Mesenchymal stem cell (in vitro differentiated cells and primary cell): ENCODE results near the gene GPR3.

Experiments
- DNase-seq: peaks from one replicate; pipeline ENCODE4 v3.0.0-alpha.2; 2013
- H2AFZ ChIP-seq: one replicate; pipeline ENCODE4 v1.6.1; 2013; ENCODE audit warnings: low read depth, mild to moderate bottlenecking, control low read depth, inconsistent platforms, low read length, moderate library complexity
- H2AK5ac ChIP-seq: 2 replicates; pipeline ENCODE4 v1.6.1; 2013; ENCODE audit warnings: low read length, moderate library complexity, mild to moderate bottlenecking, inconsistent platforms; ENCODE audit not compliant: severe bottlenecking
- H2BK120ac ChIP-seq: one replicate; pipeline ENCODE4 v1.6.1; 2013; ENCODE audit warnings: low read depth, mild to moderate bottlenecking, inconsistent platforms, low read length, moderate library complexity
- H2BK12ac ChIP-seq, 2 experiments: one replicate each; pipeline ENCODE4 v1.6.1; 2013; ENCODE audit warnings: inconsistent platforms in 2 of 2, low read length in 2 of 2, mild to moderate bottlenecking in 2 of 2, moderate library complexity in 2 of 2, control low read depth in 1 of 2
- H2BK15ac ChIP-seq: one replicate; pipeline ENCODE4 v1.6.1; 2013; ENCODE audit warnings: mild to moderate bottlenecking, low read depth, inconsistent platforms; ENCODE audit not compliant: poor library complexity, severe bottlenecking
- H2BK5ac ChIP-seq: 2 replicates; pipeline ENCODE4 v1.6.1; 2013; ENCODE audit warnings: low read depth, mild to moderate bottlenecking, low read length, control low read depth, inconsistent platforms; ENCODE audit not compliant: poor library complexity, severe bottlenecking
- H3K14ac ChIP-seq, 2 experiments: one replicate each; pipeline ENCODE4 v1.6.1; 2013; ENCODE audit warnings: inconsistent platforms in 2 of 2, low read length in 2 of 2, control low read depth in 1 of 2, mild to moderate bottlenecking in 1 of 2, moderate library complexity in 1 of 2
- H3K18ac ChIP-seq, 2 experiments: one replicate each; pipeline ENCODE4 v1.6.1; 2013; ENCODE audit warnings: inconsistent platforms in 2 of 2, low read length in 2 of 2, control low read depth in 1 of 2, low read depth in 1 of 2, mild to moderate bottlenecking in 1 of 2
- H3K23ac ChIP-seq, 2 experiments: one replicate each; pipeline ENCODE4 v1.6.1; 2013; ENCODE audit warnings: inconsistent platforms in 2 of 2, low read length in 2 of 2, mild to moderate bottlenecking in 2 of 2, moderate library complexity in 2 of 2, control low read depth in 1 of 2
- H3K27ac ChIP-seq: 2 replicates; pipeline ENCODE4 v1.5.1; 2013; ENCODE audit warnings: mild to moderate bottlenecking, moderate library complexity, low read length, control low read depth, inconsistent platforms; ENCODE audit not compliant: poor library complexity, severe bottlenecking
- H3K27me3 ChIP-seq, 2 experiments: 2 replicates each; pipeline versions ENCODE4 v1.6.1 to v1.7.0; 2013; ENCODE audit warnings: low read length in 2 of 2, mild to moderate bottlenecking in 2 of 2, moderate library complexity in 2 of 2, control low read depth in 1 of 2, inconsistent platforms in 1 of 2; ENCODE audit not compliant: control insufficient read depth in 1 of 2, insufficient read depth in 1 of 2
- H3K36me3 ChIP-seq, 2 experiments: 2 replicates each; pipeline versions ENCODE4 v1.6.1 to v1.7.0; 2013; ENCODE audit warnings: low read length in 2 of 2, control low read depth in 1 of 2, inconsistent platforms in 1 of 2, low read depth in 1 of 2, mild to moderate bottlenecking in 1 of 2; ENCODE audit not compliant: insufficient read depth in 2 of 2, control insufficient read depth in 1 of 2
- H3K4ac ChIP-seq, 2 experiments: one replicate each; pipeline ENCODE4 v1.6.1; 2013; ENCODE audit warnings: inconsistent platforms in 2 of 2, low read length in 2 of 2, mild to moderate bottlenecking in 2 of 2, moderate library complexity in 2 of 2, control low read depth in 1 of 2, low read depth in 1 of 2
- H3K4me1 ChIP-seq: 2 replicates; pipeline ENCODE4 v1.6.1; 2013; ENCODE audit warnings: low read depth, low read length, control low read depth; ENCODE audit not compliant: control insufficient read depth, insufficient read depth
- H3K4me2 ChIP-seq: 2 replicates; pipeline ENCODE4 v1.6.1; 2013; ENCODE audit warnings: low read length, mild to moderate bottlenecking, inconsistent platforms; ENCODE audit not compliant: poor library complexity, severe bottlenecking
- H3K4me3 ChIP-seq, 2 experiments: 2 replicates each; pipeline versions ENCODE4 v1.5.1 to v1.7.0; 2013; ENCODE audit warnings: low read length in 2 of 2, mild to moderate bottlenecking in 2 of 2, control low read depth in 1 of 2, low read depth in 1 of 2; ENCODE audit not compliant: insufficient read depth in 1 of 2
- H3K79me1 ChIP-seq: replicated peaks from 2 replicates; pipeline ENCODE4 v1.6.1; 2013; ENCODE audit warnings: mild to moderate bottlenecking, control low read depth, low read length, inconsistent platforms; ENCODE audit not compliant: poor library complexity, severe bottlenecking
- H3K9ac ChIP-seq: 2 replicates; pipeline ENCODE4 v1.7.0; 2013; ENCODE audit warnings: mild to moderate bottlenecking, low read length, moderate library complexity
- H3K9me3 ChIP-seq: 2 replicates; pipeline ENCODE4 v1.7.0; 2013; ENCODE audit warnings: mild to moderate bottlenecking, low read length; ENCODE audit not compliant: control insufficient read depth
- H4K8ac ChIP-seq: one replicate; pipeline ENCODE4 v1.6.1; 2013; ENCODE audit warnings: inconsistent platforms, mild to moderate bottlenecking, low read length, moderate library complexity
- H4K91ac ChIP-seq: one replicate; pipeline ENCODE4 v1.6.1; 2013; ENCODE audit warnings: mild to moderate bottlenecking, low read length, inconsistent platforms
- WGBS: methylation state at CpG from one replicate; pipeline ENCODE4 v1.1.7; 2013; ENCODE audit warnings: mixed read lengths; 5-methylcytosine and 5-hydroxymethylcytosine counted together

GPR3 gene

DNA sequence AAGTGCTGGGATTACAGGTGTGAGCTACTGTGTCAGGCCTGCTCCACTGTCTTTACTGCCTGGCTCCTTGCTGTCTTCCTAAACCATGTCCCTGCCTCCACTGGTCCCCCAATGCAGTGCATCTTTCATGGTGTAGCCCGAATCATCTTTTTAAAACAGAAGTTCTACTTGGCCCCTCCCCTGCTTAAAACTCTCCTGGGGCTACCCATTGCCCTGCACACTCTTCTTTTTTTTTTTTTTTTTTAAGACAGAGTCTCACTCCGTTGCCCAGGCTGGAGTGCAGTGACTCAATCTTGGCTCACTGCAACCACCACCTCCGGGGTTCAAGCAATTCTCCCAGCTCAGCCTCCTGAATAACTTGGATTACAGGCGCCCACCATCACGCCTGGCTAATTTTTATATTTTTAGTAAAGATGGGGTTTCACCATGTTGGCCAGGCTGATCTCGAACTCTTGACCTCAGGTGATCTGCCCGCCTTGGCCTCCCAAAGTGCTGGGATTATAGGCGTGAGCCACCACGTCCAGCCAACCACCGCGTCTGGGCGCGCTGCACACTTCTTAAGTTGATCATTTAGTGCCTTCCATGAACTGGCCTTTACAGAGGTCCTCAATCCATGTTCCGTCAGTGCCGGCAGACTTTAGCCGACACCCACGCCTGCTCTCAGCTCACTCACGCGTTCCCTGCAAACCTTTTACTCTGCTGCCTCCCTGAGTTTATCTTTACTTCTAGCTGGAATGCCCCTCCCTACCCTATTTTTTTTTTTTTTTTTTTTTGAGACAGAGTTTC is 20.2 kb upstream of the GPR3 start:
- H3K27me3 ChIP-seq, result peaks cover 0 to 12% of the 10 kb centered on the region in 2 experiments
- no peak overlapping the region for H3K27ac ChIP-seq
- H2BK12ac ChIP-seq, result no peak overlapping the region
- whole genome bisulfite sequencing, result 89% methylated on average over 19 of the region's 19 CpGs
- no peak overlapping the region for H3K4me2 ChIP-seq
- H2BK5ac ChIP-seq, result no peak overlapping the region
- no peaks in the 10 kb centered on the region for H3K79me1 ChIP-seq
- H3K4me3 ChIP-seq, result no peak overlapping the region
- DNase-seq, result no peak
- H2AK5ac ChIP-seq, result no peak overlapping the region
- H3K36me3 ChIP-seq, result no peaks in the 10 kb centered on the region
- peaks cover under 1% of the 10 kb centered on the region for H3K4me1 ChIP-seq
- H2BK15ac ChIP-seq, result no peak overlapping the region
- no peak overlapping the region for H3K14ac ChIP-seq
- no peak overlapping the region for H4K91ac ChIP-seq
- H3K23ac ChIP-seq, result no peak overlapping the region
- H4K8ac ChIP-seq, result no peak overlapping the region
- no peak overlapping the region for H3K18ac ChIP-seq
- no peak overlapping the region for H3K4ac ChIP-seq
- H2AFZ ChIP-seq, result no peak overlapping the region
- no peaks in the 10 kb centered on the region for H3K9me3 ChIP-seq
- H3K9ac ChIP-seq, result no peak overlapping the region
- H2BK120ac ChIP-seq, result no peak overlapping the region

DNA sequence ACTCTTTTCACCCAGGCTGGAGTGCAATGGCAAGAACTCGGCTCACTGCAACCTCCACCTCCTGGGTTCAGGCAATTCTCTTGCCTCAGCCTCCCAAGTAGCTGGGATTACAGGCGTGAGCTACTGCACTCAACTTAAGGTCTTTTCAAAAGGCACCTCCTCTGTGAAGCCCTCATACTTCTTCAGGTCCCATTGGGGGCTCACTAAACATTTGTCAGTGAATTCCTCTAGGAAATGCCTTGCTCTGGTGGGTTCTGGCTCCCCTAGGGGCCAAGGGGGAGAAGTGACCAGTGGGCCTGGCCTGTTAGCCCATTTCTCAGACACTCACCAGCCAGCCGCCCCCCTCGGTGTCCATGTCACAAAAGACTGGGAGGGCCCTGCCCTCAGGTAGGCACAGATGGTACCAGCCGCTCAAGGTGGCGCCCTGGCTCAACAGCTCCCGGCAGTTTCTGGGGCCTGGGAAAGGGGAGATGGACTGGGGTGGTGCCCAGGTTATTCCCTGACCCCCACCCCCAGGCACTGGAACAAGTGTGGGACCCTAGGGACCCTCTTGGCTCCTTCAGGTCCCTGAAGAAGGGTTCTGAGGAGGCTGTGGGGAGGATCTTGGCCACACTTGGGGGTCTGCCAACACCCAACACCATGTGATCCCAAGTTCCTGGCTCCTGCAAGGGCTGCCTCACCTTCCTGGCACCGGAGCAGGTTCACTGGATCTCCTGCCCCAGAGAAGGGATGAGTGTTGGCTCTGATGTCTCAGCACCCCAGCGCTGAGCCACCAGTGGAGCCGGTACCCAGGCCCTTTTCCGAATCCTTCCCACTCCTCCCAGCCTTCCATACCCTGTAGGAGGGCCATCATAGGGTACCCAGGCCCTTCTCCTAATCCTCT is 19.4 kb upstream of the GPR3 start:
- no peak overlapping the region for H3K23ac ChIP-seq
- H3K18ac ChIP-seq, result no peak overlapping the region
- no peak overlapping the region for H2BK5ac ChIP-seq
- no peak overlapping the region for H2BK120ac ChIP-seq
- H3K36me3 ChIP-seq, result no peaks in the 10 kb centered on the region
- no peak overlapping the region for H3K14ac ChIP-seq
- no peak overlapping the region for H3K27ac ChIP-seq
- no peak overlapping the region for H2BK15ac ChIP-seq
- DNase-seq, result no peak
- no peaks in the 10 kb centered on the region for H3K9me3 ChIP-seq
- no peaks in the 10 kb centered on the region for H3K79me1 ChIP-seq
- H2BK12ac ChIP-seq, result no peak overlapping the region
- no peak overlapping the region for H3K4me2 ChIP-seq
- H2AFZ ChIP-seq, result no peak overlapping the region
- no peak overlapping the region for H2AK5ac ChIP-seq
- H3K4me3 ChIP-seq, result no peak overlapping the region
- WGBS, result 75% methylated on average over 11 of the region's 11 CpGs
- H3K4me1 ChIP-seq, result peaks cover under 1% of the 10 kb centered on the region
- H3K4ac ChIP-seq, result no peak overlapping the region
- H4K91ac ChIP-seq, result no peak overlapping the region
- H3K27me3 ChIP-seq, result peaks cover 0 to 12% of the 10 kb centered on the region in 2 experiments
- no peak overlapping the region for H3K9ac ChIP-seq
- H4K8ac ChIP-seq, result no peak overlapping the region

DNA sequence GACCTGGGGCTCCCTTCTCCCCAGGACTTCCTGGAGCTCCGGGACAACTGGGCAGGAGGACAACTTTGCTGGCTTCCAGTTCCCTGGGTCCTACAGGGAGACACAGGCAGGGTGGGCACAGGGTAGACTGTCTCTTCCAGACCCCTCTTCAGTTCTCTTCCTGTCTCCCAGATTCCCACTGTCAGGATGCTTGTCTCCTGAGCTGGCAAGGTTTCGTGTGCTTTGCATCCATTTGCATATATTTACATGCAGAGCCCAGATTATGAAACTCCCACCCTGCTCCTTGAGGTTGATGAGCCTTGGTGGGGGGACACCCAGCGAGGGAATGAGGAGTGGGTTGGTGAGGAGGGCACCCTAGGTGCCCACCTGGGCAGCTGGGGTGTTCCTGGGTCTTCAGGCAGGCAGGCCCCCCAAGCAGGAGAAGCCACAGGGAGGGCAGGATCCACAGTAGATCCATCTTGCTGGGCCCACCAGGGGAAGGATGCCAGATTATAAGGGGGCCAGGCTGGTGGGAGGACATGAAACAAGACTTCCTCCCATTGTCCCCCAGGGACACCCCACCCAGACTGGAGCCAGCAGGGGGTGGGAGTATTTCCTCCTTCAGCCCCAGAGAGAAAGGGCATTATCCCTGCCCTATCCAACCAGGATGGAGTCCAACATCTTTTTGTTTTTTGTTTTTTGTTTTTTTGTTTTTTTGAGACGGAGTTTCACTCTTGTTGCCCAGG is 17.9 kb upstream of the GPR3 start, which contains the start of gene FCN3:
FCN3 (minus strand) TSS at position 463 of the 725 bp plus-strand sequence; CDS start at position 457, 6 bp downstream.
- Histone ChIP-seq H4K91ac (no peak within 1 kb of the TSS), H3K9ac (no peak within 1 kb of the TSS), H3K27me3 (peaks cover 2 to 12% of the 10 kb centered on the region in 2 experiments), H3K9me3 (no peaks in the 10 kb centered on the region), H2AFZ (no peak within 1 kb of the TSS), H3K79me1 (no peaks in the 10 kb centered on the region), H3K23ac (no peak within 1 kb of the TSS), H2AK5ac (no peak within 1 kb of the TSS), H2BK15ac (no peak within 1 kb of the TSS), H3K4me2 (no peak within 1 kb of the TSS), H4K8ac (no peak within 1 kb of the TSS), H3K36me3 (no peaks in the 10 kb centered on the region), H3K27ac (no peak within 1 kb of the TSS), H2BK12ac (no peak within 1 kb of the TSS), H3K4me1 (peaks cover 2% of the 10 kb centered on the region), H3K14ac (no peak within 1 kb of the TSS), H3K4me3 (no peak within 1 kb of the TSS), H3K18ac (no peak within 1 kb of the TSS), H2BK5ac (no peak within 1 kb of the TSS), H3K4ac (no peak within 1 kb of the TSS), H2BK120ac (no peak within 1 kb of the TSS)
- DNase-seq, result no peak
- 69% methylated on average over 4 of the region's 4 CpGs for WGBS
